Immature natural killer cell (primary cell): ENCODE measurements around the gene MYOZ3. TPM values are rescaled to one million over a fixed set of nuclear protein-coding genes. Genes with fewer than 3 reads are reported as not detected.

Experiments
- DNase-seq, 3 donors: peaks; one replicate each; pipeline ENCODE4 v3.0.0; 2022; ENCODE audit warnings: mixed read lengths in 1 of 3
- H3K27ac Mint-ChIP-seq, 6 donors: one replicate each; pipeline ENCODE4 v1.8.0; 2020; ENCODE audit warnings: mixed read lengths in 6 of 6, mild to moderate bottlenecking in 5 of 6, inconsistent platforms in 4 of 6, moderate library complexity in 3 of 6
- H3K27me3 Mint-ChIP-seq, 3 donors: one replicate each; pipeline ENCODE4 v1.8.0; 2020 to 2021; ENCODE audit warnings: low read depth in 3 of 3, mild to moderate bottlenecking in 3 of 3, mixed read lengths in 3 of 3, moderate library complexity in 3 of 3, inconsistent platforms in 1 of 3
- H3K36me3 Mint-ChIP-seq, 3 donors: one replicate each; pipeline ENCODE4 v1.8.0; 2020; ENCODE audit warnings: mixed read lengths in 3 of 3, inconsistent platforms in 2 of 3, mild to moderate bottlenecking in 2 of 3
- H3K4me1 Mint-ChIP-seq, 2 donors: one replicate each; pipeline ENCODE4 v1.8.0; 2020; ENCODE audit warnings: inconsistent platforms in 2 of 2, mild to moderate bottlenecking in 2 of 2, mixed read lengths in 2 of 2, moderate library complexity in 1 of 2
- H3K4me3 Mint-ChIP-seq, 5 donors: one replicate each; pipeline ENCODE4 v1.8.0; 2020; ENCODE audit warnings: mild to moderate bottlenecking in 5 of 5, mixed read lengths in 5 of 5, inconsistent platforms in 3 of 5, moderate library complexity in 3 of 5
- H3K9me3 Mint-ChIP-seq, 6 donors: one replicate each; pipeline ENCODE4 v1.8.0; 2020; ENCODE audit warnings: mild to moderate bottlenecking in 6 of 6, mixed read lengths in 6 of 6, inconsistent platforms in 4 of 6, moderate library complexity in 3 of 6
- polyA plus RNA-seq, 3 donors: library from polyadenylated mRNA; unstranded; fragments of 300-500 nt; fragmentation: Illumina TruSeq; gene quantifications; one replicate each; pipeline ENCODE4 v1.2.3, GENCODE V29; 2021

The MYOZ3 gene
- polyA plus RNA-seq, 3 donors from 2014 or later = not detected

- H3K27ac Mint-ChIP-seq = no peak overlapping the region
- H3K27me3 Mint-ChIP-seq = peaks cover 5 to 13% (median 6%) of the 10 kb centered on the region in 3 donors
- H3K4me1 Mint-ChIP-seq = no peaks in the 10 kb centered on the region
- no peaks in the 10 kb centered on the region for H3K36me3 Mint-ChIP-seq
- H3K4me3 Mint-ChIP-seq = no peak overlapping the region
- H3K9me3 Mint-ChIP-seq = no peaks in the 10 kb centered on the region
- no peak for DNase-seq
Measured at GRCh38 chr5:150632305-150633160, 28.5 kb upstream of the MYOZ3 start.

GRCh38 chr5:150633429-150633828 lies 27.6 kb upstream of the MYOZ3 start:
- Mint-ChIP-seq H3K27ac (no peak overlapping the region), H3K9me3 (no peaks in the 10 kb centered on the region), H3K4me3 (no peak overlapping the region), H3K4me1 (no peaks in the 10 kb centered on the region), H3K36me3 (no peaks in the 10 kb centered on the region), H3K27me3 (peaks cover 5 to 13% (median 6%) of the 10 kb centered on the region in 3 donors)
- no peak for DNase-seq

DNA sequence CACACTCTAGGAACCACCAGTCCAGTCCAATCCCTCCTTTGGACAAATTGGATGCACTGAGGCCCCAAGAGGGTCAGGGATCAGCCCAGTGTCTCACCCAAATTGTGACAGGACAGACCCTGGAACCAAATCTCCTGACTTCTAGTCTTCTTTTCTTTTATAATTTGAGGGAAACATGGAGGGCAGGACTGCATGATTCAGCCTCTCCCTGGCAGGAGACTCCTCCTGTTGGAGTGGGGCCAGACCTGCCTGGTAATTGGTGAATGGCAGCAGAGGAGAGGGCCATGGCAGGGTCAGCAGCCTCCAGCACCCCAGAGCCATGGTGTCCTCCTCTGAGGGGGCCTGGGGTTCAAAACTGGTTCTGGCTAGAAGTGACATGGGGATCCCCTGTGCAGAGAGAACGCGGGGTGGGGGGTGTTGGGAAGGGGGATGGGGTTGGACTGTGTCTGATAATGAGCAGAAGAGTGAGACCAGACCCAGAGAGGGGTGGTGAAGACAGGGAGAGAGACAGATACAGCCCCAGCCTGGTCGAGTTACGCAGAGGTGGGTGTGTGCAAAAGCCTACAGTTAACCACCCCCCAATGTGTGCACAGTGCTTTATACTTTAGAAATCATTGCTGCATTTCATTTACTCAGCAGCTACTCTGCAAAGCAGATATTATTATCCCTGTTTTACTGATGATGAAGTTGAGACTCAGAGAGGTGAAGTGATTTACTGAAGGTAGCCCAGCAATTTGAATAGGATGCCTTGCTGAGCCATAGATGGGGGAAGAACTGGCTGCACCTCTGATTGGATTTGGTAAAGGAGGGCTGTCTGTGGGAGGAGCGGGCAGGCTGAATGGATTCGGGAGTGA lies 24.4 kb upstream of the MYOZ3 start:
- no peak for DNase-seq
- no peaks in the 10 kb centered on the region for H3K4me1 Mint-ChIP-seq
- no peak overlapping the region for H3K27ac Mint-ChIP-seq
- H3K9me3 Mint-ChIP-seq = no peaks in the 10 kb centered on the region
- H3K36me3 Mint-ChIP-seq = no peaks in the 10 kb centered on the region
- no peak overlapping the region for H3K4me3 Mint-ChIP-seq
- H3K27me3 Mint-ChIP-seq = peaks cover 5 to 15% (median 5%) of the 10 kb centered on the region in 3 donors

GRCh38 chr5:150637245-150638052 lies 23.6 kb upstream of the MYOZ3 start:
- Mint-ChIP-seq H3K4me3 (no peak overlapping the region), H3K9me3 (no peaks in the 10 kb centered on the region), H3K4me1 (no peaks in the 10 kb centered on the region), H3K27ac (no peak overlapping the region), H3K36me3 (no peaks in the 10 kb centered on the region), H3K27me3 (peaks cover 5 to 15% (median 5%) of the 10 kb centered on the region in 3 donors)
- no peak for DNase-seq

- Mint-ChIP-seq H3K36me3 (no peaks in the 10 kb centered on the region), H3K27ac (no peak overlapping the region)
Measured at GRCh38 chr5:150638053-150638444, 23.0 kb upstream of the MYOZ3 start.

DNA sequence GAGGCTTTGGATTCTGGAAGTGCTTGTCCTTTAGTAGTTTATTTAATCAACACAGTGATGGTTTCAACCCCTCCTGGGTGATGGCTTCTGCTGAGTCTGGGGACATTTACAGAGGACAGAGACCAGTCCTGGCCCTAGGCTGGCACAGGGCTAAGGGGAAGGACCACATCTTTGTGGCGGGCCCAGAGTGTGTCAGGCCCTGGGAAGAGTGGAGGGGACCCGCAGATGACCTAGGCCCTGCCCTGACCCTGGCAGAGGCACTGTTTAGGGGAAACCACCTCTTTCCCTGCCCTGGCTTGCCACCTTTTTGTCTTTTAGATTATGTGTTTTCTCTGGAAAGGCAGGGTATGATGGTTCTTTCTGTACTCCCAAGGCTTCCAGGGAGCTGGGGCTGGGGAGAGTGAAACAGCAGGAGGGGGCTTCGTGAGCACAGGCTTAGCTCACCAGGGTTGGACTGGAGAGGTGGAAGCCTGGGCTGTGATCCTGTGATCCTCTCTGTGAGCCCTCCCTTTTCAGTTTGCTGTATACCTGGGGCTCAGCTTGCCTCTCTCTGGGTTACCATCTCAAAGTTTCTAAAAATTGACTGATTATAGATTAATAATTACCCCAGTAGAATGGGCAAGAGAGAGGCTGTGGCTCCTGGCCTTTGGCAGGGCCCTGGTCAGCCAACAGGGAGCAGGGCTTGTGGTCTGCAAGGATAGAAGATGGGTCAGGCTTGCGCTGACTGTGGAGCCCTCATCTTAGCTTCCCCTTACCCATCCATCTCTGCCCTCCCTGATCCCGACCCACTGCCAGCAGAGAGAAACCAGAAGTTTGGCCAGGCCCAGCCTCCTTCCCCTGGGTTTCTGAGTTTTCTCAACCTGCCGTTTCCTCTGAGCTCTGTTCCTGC lies 22.3 kb upstream of the MYOZ3 start:
- Mint-ChIP-seq H3K4me1 (no peaks in the 10 kb centered on the region), H3K4me3 (no peak overlapping the region), H3K36me3 (no peaks in the 10 kb centered on the region), H3K27me3 (peaks cover 3 to 11% (median 8%) of the 10 kb centered on the region in 3 donors), H3K27ac (no peak overlapping the region), H3K9me3 (no peaks in the 10 kb centered on the region)
- DNase-seq = no peak

More at GRCh38 chr5:150638053-150638444, 23.0 kb upstream of the MYOZ3 start:
- Mint-ChIP-seq H3K4me3 (no peak overlapping the region), H3K9me3 (no peaks in the 10 kb centered on the region), H3K27me3 (peaks cover 3 to 15% (median 7%) of the 10 kb centered on the region in 3 donors), H3K4me1 (no peaks in the 10 kb centered on the region)
- DNase-seq = no peak

- no peaks in the 10 kb centered on the region for H3K36me3 Mint-ChIP-seq
- H3K4me3 Mint-ChIP-seq = no peak overlapping the region
- no peaks in the 10 kb centered on the region for H3K4me1 Mint-ChIP-seq
- peaks cover 0 to 11% (median 8%) of the 10 kb centered on the region in 3 donors for H3K27me3 Mint-ChIP-seq
- DNase-seq = no peak
- H3K27ac Mint-ChIP-seq = no peak overlapping the region
- H3K9me3 Mint-ChIP-seq = no peaks in the 10 kb centered on the region
Measured at GRCh38 chr5:150639377-150639692, 21.7 kb upstream of the MYOZ3 start.

DNA sequence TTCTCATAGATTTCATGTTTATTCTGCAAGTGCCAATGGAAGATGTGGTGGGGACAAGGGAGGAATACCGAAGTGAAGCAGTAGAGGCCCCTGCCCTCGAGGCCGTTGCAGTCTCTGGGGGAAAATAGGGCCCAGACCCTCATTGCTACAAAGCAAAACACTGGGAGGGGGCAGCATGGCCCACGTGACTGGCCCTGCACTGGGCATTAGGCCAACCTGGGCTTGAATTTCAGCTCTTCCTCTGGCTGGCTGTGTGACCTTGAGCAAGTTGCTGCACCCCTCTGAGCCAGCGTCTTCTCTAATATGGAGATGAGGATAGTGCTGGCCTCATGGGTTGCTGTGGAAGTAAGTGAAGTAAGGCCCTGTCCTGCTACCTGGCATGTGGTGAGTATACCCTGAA lies 21.3 kb upstream of the MYOZ3 start:
- Mint-ChIP-seq H3K36me3 (no peaks in the 10 kb centered on the region), H3K27me3 (peaks cover 0 to 9% (median 9%) of the 10 kb centered on the region in 3 donors), H3K27ac (no peak overlapping the region), H3K4me1 (no peaks in the 10 kb centered on the region), H3K9me3 (no peaks in the 10 kb centered on the region), H3K4me3 (no peak overlapping the region)
- no peak for DNase-seq

GRCh38 chr5:150640311-150641005 lies 20.6 kb upstream of the MYOZ3 start, which contains the start of gene SYNPO:
TSS of gene SYNPO (plus strand) at chr5:150640660. CDS start at chr5:150648276, 7,616 bp downstream.
- Mint-ChIP-seq H3K27me3 (peaks cover 0 to 8% (median 7%) of the 10 kb centered on the region in 3 donors), H3K4me3 (no peak within 1 kb of the TSS), H3K27ac (no peak within 1 kb of the TSS), H3K36me3 (no peaks in the 10 kb centered on the region), H3K9me3 (no peaks in the 10 kb centered on the region), H3K4me1 (no peaks in the 10 kb centered on the region)
- DNase-seq = no peak

- H3K4me1 Mint-ChIP-seq = no peaks in the 10 kb centered on the region
- H3K27ac Mint-ChIP-seq = no peak overlapping the region
- DNase-seq = no peak
- H3K4me3 Mint-ChIP-seq = no peak overlapping the region
- no peaks in the 10 kb centered on the region for H3K36me3 Mint-ChIP-seq
- H3K27me3 Mint-ChIP-seq = peaks cover 0 to 6% (median 5%) of the 10 kb centered on the region in 3 donors
- no peaks in the 10 kb centered on the region for H3K9me3 Mint-ChIP-seq
Measured at GRCh38 chr5:150641006-150641570, 20.0 kb upstream of the MYOZ3 start.

GRCh38 chr5:150641824-150642566 lies 19.1 kb upstream of the MYOZ3 start:
- Mint-ChIP-seq H3K4me3 (no peak overlapping the region), H3K27ac (no peak overlapping the region), H3K36me3 (no peaks in the 10 kb centered on the region), H3K27me3 (peaks cover 0 to 5% (median 3%) of the 10 kb centered on the region in 3 donors), H3K9me3 (no peaks in the 10 kb centered on the region), H3K4me1 (no peaks in the 10 kb centered on the region)
- DNase-seq = no peak

- no peak for DNase-seq
- Mint-ChIP-seq H3K9me3 (no peaks in the 10 kb centered on the region), H3K36me3 (no peaks in the 10 kb centered on the region), H3K27ac (no peak overlapping the region), H3K4me1 (no peaks in the 10 kb centered on the region), H3K27me3 (peaks cover 1 to 5% (median 2%) of the 10 kb centered on the region in 3 donors), H3K4me3 (no peak overlapping the region)
Measured at GRCh38 chr5:150642567-150642927, 18.5 kb upstream of the MYOZ3 start.
